Progenitor cell of endocrine pancreas (in vitro differentiated cells): ENCODE results near the gene MTCH1. TPM values are rescaled to one million over a fixed set of nuclear protein-coding genes. Genes with fewer than 3 reads are reported as not detected.

Experiments used
- DNase-seq: peaks from one replicate; pipeline ENCODE4 v3.0.0; 2021; ENCODE audit warnings: low spot score; ENCODE audit not compliant: unreplicated experiment
- H3K27ac Mint-ChIP-seq: 2 replicates; pipeline ENCODE4 v1.8.0; 2021; ENCODE audit warnings: mild to moderate bottlenecking, moderate library complexity, mixed read lengths
- H3K27me3 Mint-ChIP-seq: 2 replicates; pipeline ENCODE4 v1.8.0; 2021; ENCODE audit warnings: mixed read lengths
- H3K36me3 Mint-ChIP-seq: 2 replicates; pipeline ENCODE4 v1.8.0; 2022; ENCODE audit warnings: mixed read lengths; ENCODE audit not compliant: insufficient read depth
- H3K4me1 Mint-ChIP-seq: 2 replicates; pipeline ENCODE4 v1.8.0; 2021; ENCODE audit warnings: low read depth, mixed read lengths
- H3K4me3 Mint-ChIP-seq: 2 replicates; pipeline ENCODE4 v1.8.0; 2021; ENCODE audit warnings: low read depth, mild to moderate bottlenecking, moderate library complexity, mixed read lengths
- H3K9me3 Mint-ChIP-seq: 2 replicates; pipeline ENCODE4 v1.8.0; 2021; ENCODE audit warnings: low read depth, mixed read lengths
- CTCF ChIP-seq: fragments of 200-600 bp; sonication (generic); IDR thresholded peaks from one replicate; pipeline ENCODE4 v1.5.0; 2021; ENCODE audit warnings: antibody characterized with exemption, mild to moderate bottlenecking; ENCODE audit not compliant: unreplicated experiment
- total RNA-seq: library from RNA; stranded (reverse); gene quantifications from 2 replicates; pipeline ENCODE4 v1.2.1, GENCODE V29; 2021

MTCH1 gene
- total RNA-seq, 1 donor from 2014 or later: 145 TPM

GRCh38 chr6:36924778-36925374, 61.1 kb downstream of the MTCH1 start:
- Mint-ChIP-seq H3K27me3 (no peaks in the 10 kb centered on the region), H3K9me3 (no peaks in the 10 kb centered on the region), H3K4me3 (no peak overlapping the region), H3K4me1 (peaks cover 4% of the 10 kb centered on the region), H3K36me3 (peaks cover 1% of the 10 kb centered on the region), H3K27ac (no peak overlapping the region)
- TF ChIP-seq CTCF: no peak
- DNase-seq: no peak

- H3K9me3 Mint-ChIP-seq: no peaks in the 10 kb centered on the region
- H3K27me3 Mint-ChIP-seq: no peaks in the 10 kb centered on the region
- H3K4me1 Mint-ChIP-seq: peaks cover 2% of the 10 kb centered on the region
- no peak overlapping the region for H3K27ac Mint-ChIP-seq
- no peak overlapping the region for H3K4me3 Mint-ChIP-seq
- TF ChIP-seq CTCF: no peak
- H3K36me3 Mint-ChIP-seq: peaks cover 1% of the 10 kb centered on the region
- no peak for DNase-seq
Observed at GRCh38 chr6:36924131-36924530, 61.9 kb downstream of the MTCH1 start.

GRCh38 chr6:36920546-36920945, 65.5 kb downstream of the MTCH1 start:
- no peaks in the 10 kb centered on the region for H3K4me1 Mint-ChIP-seq
- H3K9me3 Mint-ChIP-seq: no peaks in the 10 kb centered on the region
- peaks cover 5% of the 10 kb centered on the region for H3K36me3 Mint-ChIP-seq
- no peak for TF ChIP-seq CTCF
- DNase-seq: no peak
- H3K4me3 Mint-ChIP-seq: no peak overlapping the region
- no peaks in the 10 kb centered on the region for H3K27me3 Mint-ChIP-seq
- H3K27ac Mint-ChIP-seq: no peak overlapping the region

- Mint-ChIP-seq H3K27ac (no peak overlapping the region), H3K9me3 (no peaks in the 10 kb centered on the region), H3K4me3 (no peak overlapping the region), H3K4me1 (no peaks in the 10 kb centered on the region), H3K27me3 (no peaks in the 10 kb centered on the region), H3K36me3 (peaks cover 6% of the 10 kb centered on the region)
- no peak for TF ChIP-seq CTCF
- DNase-seq: no peak
Observed at GRCh38 chr6:36920049-36920448, 65.9 kb downstream of the MTCH1 start.

Other genes with a start within 250 kb of the MTCH1 start
- gene CPNE5, start 146.8 kb downstream of the MTCH1 start, total RNA-seq: 0.16 and 0.24 TPM in 2 replicates
- 53.1 and 53.2 TPM in 2 replicates for gene PPIL1, start 111.4 kb downstream of the MTCH1 start, total RNA-seq
- 29.9 and 31.7 TPM in 2 replicates for gene C6orf89, start 100.2 kb downstream of the MTCH1 start, total RNA-seq
- not detected in 2 replicates for gene PI16, start 31.5 kb downstream of the MTCH1 start, total RNA-seq
- gene FGD2, start 19.5 kb upstream of the MTCH1 start, total RNA-seq: not detected in 2 replicates
- 19.5 and 19.7 TPM in 2 replicates for gene PIM1, start 184.0 kb upstream of the MTCH1 start, total RNA-seq